HG03460 (cell line): ENCODE results near the gene KRTAP9-7.
"Not testable (repeated sequence)": the region's sequence is repeated elsewhere in the genome, so short reads cannot be mapped to it uniquely, and the experiment has no call there.

Experiments
- ATAC-seq: cut with Tn5 transposase; IDR thresholded peaks from one replicate; pipeline ENCODE4 v1.9.1; 2021; ENCODE audit not compliant: unreplicated experiment

The KRTAP9-7 gene

GRCh38 chr17:41275648-41276190, at the start of gene KRTAP9-7:
Gene KRTAP9-7 (plus strand): TSS chr17:41275698. CDS start chr17:41275698, 0 bp downstream.
- not testable (repeated sequence) for ATAC-seq

GRCh38 chr17:41226051-41226450, 49.4 kb upstream of the KRTAP9-7 start:
- no peak for ATAC-seq

- ATAC-seq, result not testable (repeated sequence)
These were observed 48.9 kb upstream of the KRTAP9-7 start, which contains the start of gene KRTAP9-2 for GRCh38 chr17:41226598-41227095. Gene KRTAP9-2 (plus strand): TSS chr17:41226648. CDS start chr17:41226655, 7 bp downstream.

GRCh38 chr17:41230094-41230493, 45.4 kb upstream of the KRTAP9-7 start:
- ATAC-seq, result no peak

GRCh38 chr17:41231731-41232130, 43.8 kb upstream of the KRTAP9-7 start:
- no peak for ATAC-seq

- ATAC-seq, result not testable (repeated sequence)
These were observed 42.9 kb upstream of the KRTAP9-7 start, which contains the start of gene KRTAP9-3 for GRCh38 chr17:41232399-41233105. Gene KRTAP9-3 (plus strand): TSS chr17:41232449. CDS start chr17:41232502, 53 bp downstream.

GRCh38 chr17:41237116-41237515, 38.4 kb upstream of the KRTAP9-7 start:
- ATAC-seq, result not testable (repeated sequence)

- not testable (repeated sequence) for ATAC-seq
These were observed 37.5 kb upstream of the KRTAP9-7 start, which contains the start of gene KRTAP9-8 for GRCh38 chr17:41237949-41238437. Gene KRTAP9-8 (plus strand): TSS chr17:41237999. CDS start chr17:41238052, 53 bp downstream.

- ATAC-seq, result not testable (repeated sequence)
These were observed 28.3 kb upstream of the KRTAP9-7 start for GRCh38 chr17:41246995-41247787.

GRCh38 chr17:41249637-41250240, 25.8 kb upstream of the KRTAP9-7 start, which contains the start of gene KRTAP9-4:
Gene KRTAP9-4 (plus strand): TSS chr17:41249687. CDS start chr17:41249721, 34 bp downstream.
- not testable (repeated sequence) for ATAC-seq

GRCh38 chr17:41251261-41251660, 24.2 kb upstream of the KRTAP9-7 start:
- no peak for ATAC-seq

GRCh38 chr17:41254861-41255260, 20.6 kb upstream of the KRTAP9-7 start:
- ATAC-seq, result no peak

- ATAC-seq, result not testable (repeated sequence)
These were observed 19.9 kb upstream of the KRTAP9-7 start, which contains the start of gene KRTAP9-9 for GRCh38 chr17:41255381-41256290. Gene KRTAP9-9 (plus strand): TSS chr17:41255384.

- no peak for ATAC-seq
These were observed 19.2 kb upstream of the KRTAP9-7 start for GRCh38 chr17:41256291-41256685.

- ATAC-seq, result no peak
These were observed 17.1 kb upstream of the KRTAP9-7 start for GRCh38 chr17:41258406-41258805.

GRCh38 chr17:41263212-41263611, 12.3 kb upstream of the KRTAP9-7 start:
- ATAC-seq, result no peak

GRCh38 chr17:41264599-41264998, 10.9 kb upstream of the KRTAP9-7 start:
- no peak for ATAC-seq

GRCh38 chr17:41265078-41265477, 10.4 kb upstream of the KRTAP9-7 start, which contains the start of gene KRTAP9-6:
Gene KRTAP9-6 (plus strand): TSS chr17:41265378. CDS start chr17:41265378, 0 bp downstream.
- no peak for ATAC-seq

GRCh38 chr17:41267711-41268110, 7.8 kb upstream of the KRTAP9-7 start:
- ATAC-seq, result no peak
